T-cell (primary cell): ENCODE results near the gene SELENOI. TPM values are rescaled to one million over a fixed set of nuclear protein-coding genes. Genes with fewer than 3 reads are reported as not detected.
"Not testable (repeated sequence)": the region's sequence is repeated elsewhere in the genome, so short reads cannot be mapped to it uniquely, and the experiment has no call there.

Experiments
- ATAC-seq, 4 experiments: fragments of 200-7000 bp in 3 of 4; fragments of 150-1000 bp in 1 of 4; cut with Tn5 transposase; replicated peaks in 1 of 4; 1 replicate in 3 of 4; 2 replicates in 1 of 4; pipeline ENCODE4 v1.10.0; 2021; ENCODE audit warnings: moderate library complexity in 3 of 4, mild to moderate bottlenecking in 2 of 4, moderate number of reproducible peaks in 1 of 4
- CTCF ChIA-PET, 2 donors: fragments of 300-600 bp; sonication (Branson Sonifier 250); formaldehyde crosslinking; loops; one replicate each; lab custom pipeline; 2022; ENCODE audit warnings: antibody characterized with exemption in 2 of 2; lab: Charles Lee
- POLR2A ChIA-PET, 2 donors: fragments of 300-600 bp; sonication (Branson Sonifier 250); formaldehyde crosslinking; loops; one replicate each; lab custom pipeline; 2022; ENCODE audit warnings: antibody characterized with exemption in 2 of 2; lab: Charles Lee
- DNase-seq, 35 experiments: peaks; one replicate each; pipeline versions ENCODE4 v3.0.0 to v3.0.0-alpha.2; 2013 to 2023
- H3K27ac ChIP-seq: one replicate; pipeline ENCODE4 v1.5.1; 2013; ENCODE audit warnings: low read length
- H3K27me3 ChIP-seq, 2 experiments: replicated peaks in 1 of 2; 1 replicate in 1 of 2; 2 replicates in 1 of 2; pipeline versions ENCODE4 v1.6.1 to v1.7.0; 2013; ENCODE audit warnings: low read length in 1 of 2, mixed read lengths in 1 of 2; ENCODE audit not compliant: control insufficient read depth in 2 of 2, insufficient read depth in 2 of 2; ENCODE audit errors: extremely low read depth in 1 of 2
- H3K36me3 ChIP-seq, 2 donors: 1 replicate in 1 of 2; 2 replicates in 1 of 2; pipeline versions ENCODE4 v1.6.1 to v1.7.0; 2013; ENCODE audit warnings: low read length in 1 of 2; ENCODE audit not compliant: control insufficient read depth in 2 of 2, insufficient read depth in 1 of 2; ENCODE audit errors: extremely low read depth in 1 of 2
- H3K4me1 ChIP-seq, 2 experiments: 1 replicate in 1 of 2; 2 replicates in 1 of 2; pipeline versions ENCODE4 v1.6.1 to v1.7.0; 2013; ENCODE audit warnings: low read length in 2 of 2, mixed read lengths in 1 of 2; ENCODE audit not compliant: insufficient read depth in 2 of 2, control insufficient read depth in 1 of 2; ENCODE audit errors: extremely low read depth in 1 of 2
- H3K4me3 ChIP-seq, 2 donors: 1 replicate in 1 of 2; 2 replicates in 1 of 2; pipeline versions ENCODE4 v1.5.1 to v1.7.0; 2013; ENCODE audit warnings: mild to moderate bottlenecking in 2 of 2, low read length in 1 of 2, moderate library complexity in 1 of 2; ENCODE audit not compliant: control insufficient read depth in 1 of 2; ENCODE audit errors: extremely low read depth in 1 of 2
- H3K9me3 ChIP-seq: 2 replicates; pipeline ENCODE4 v1.7.0; 2013
- H3K27ac Mint-ChIP-seq, 2 donors: one replicate each; pipeline ENCODE4 v1.8.0; 2020 to 2021; ENCODE audit warnings: mild to moderate bottlenecking in 2 of 2, mixed read lengths in 2 of 2
- H3K27me3 Mint-ChIP-seq, 2 donors: one replicate each; pipeline ENCODE4 v1.8.0; 2021 to 2022; ENCODE audit warnings: mixed read lengths in 2 of 2
- H3K36me3 Mint-ChIP-seq: one replicate; pipeline ENCODE4 v1.8.0; 2021; ENCODE audit warnings: mixed read lengths
- H3K4me1 Mint-ChIP-seq, 3 donors: one replicate each; pipeline ENCODE4 v1.8.0; 2020 to 2022; ENCODE audit warnings: mixed read lengths in 3 of 3, mild to moderate bottlenecking in 1 of 3
- H3K4me3 Mint-ChIP-seq, 3 donors: one replicate each; pipeline ENCODE4 v1.8.0; 2020 to 2022; ENCODE audit warnings: mild to moderate bottlenecking in 3 of 3, mixed read lengths in 3 of 3, moderate library complexity in 3 of 3
- H3K9me3 Mint-ChIP-seq, 3 donors: one replicate each; pipeline ENCODE4 v1.8.0; 2020 to 2022; ENCODE audit warnings: mixed read lengths in 3 of 3
- WGBS: methylation state at CpG from one replicate; pipeline ENCODE4 v1.1.5; 2013; ENCODE audit warnings: missing lambda C conversion rate; ENCODE audit not compliant: insufficient coverage; 5-methylcytosine and 5-hydroxymethylcytosine counted together
- total RNA-seq, 35 experiments: library from RNA in 6 of 35; stranded (reverse) in 6 of 35; fragments of 120-200 nt in 1 of 35; gene quantifications; one replicate each; pipeline versions ENCODE4 v1.2.1 to v1.2.4 and lab custom pipeline; 2013 to 2026

SELENOI gene
- total RNA-seq, 5 donors from 2014 or later (not counting 1 experiment from before 2014, with no cell fraction given) = 18.3 to 37.1 (median 22.0) TPM

DNA sequence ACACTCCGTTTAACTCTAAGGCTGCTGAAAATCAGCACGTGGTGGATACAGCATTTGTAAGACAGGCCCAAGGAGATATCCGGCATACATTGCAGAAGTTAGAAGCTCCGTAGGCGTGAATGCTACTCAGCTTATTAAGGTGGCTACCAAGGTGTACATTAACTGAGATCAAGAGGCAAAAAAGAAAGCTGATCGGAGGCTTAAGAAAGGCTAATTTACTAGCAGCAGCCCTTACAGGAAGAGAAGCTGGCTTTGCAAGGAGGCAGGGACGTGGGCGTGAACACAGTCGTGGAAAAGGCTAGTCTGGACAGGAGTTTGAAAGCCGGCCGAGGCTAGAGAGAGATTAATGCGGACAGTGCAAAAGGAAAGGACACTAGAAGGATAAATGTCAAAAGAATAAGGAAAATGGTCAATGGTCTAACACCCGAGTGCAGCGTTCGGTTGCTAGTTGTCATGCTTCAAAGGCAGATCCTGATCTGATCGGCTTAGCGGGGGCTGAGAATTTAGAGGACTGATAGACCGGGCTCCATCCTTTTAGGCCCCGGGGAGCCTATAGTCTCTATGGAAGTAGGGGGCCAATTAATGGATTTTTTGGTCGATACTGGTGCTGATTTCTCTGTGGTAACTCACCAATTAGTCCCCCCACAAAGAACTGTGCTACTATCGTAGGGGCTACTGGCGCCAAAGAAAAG lies 45.6 kb upstream of the SELENOI start:
- no peaks in the 10 kb centered on the region for H3K27me3 Mint-ChIP-seq
- Histone ChIP-seq H3K36me3 (peaks cover 0 to 5% of the 10 kb centered on the region in 2 donors), H3K4me1 (peaks cover 3 to 30% of the 10 kb centered on the region in 2 experiments), H3K27ac (peak overlapping the region; percentile 50), H3K27me3 (peaks cover 0 to 6% of the 10 kb centered on the region in 2 experiments), H3K9me3 (no peaks in the 10 kb centered on the region), H3K4me3 (peak overlapping the region; percentile 56 to 96)
- no peak overlapping the region for H3K4me3 Mint-ChIP-seq
- no peaks in the 10 kb centered on the region for H3K36me3 Mint-ChIP-seq
- DNase-seq (peak in 9 of 35 experiments; percentile 3 to 47 (median 9)), ATAC-seq (peak; percentile 30 to 55 (median 40))
- no peak overlapping the region for H3K27ac Mint-ChIP-seq
- WGBS = 60% methylated on average over 17 of the region's 22 CpGs
- no peaks in the 10 kb centered on the region for H3K9me3 Mint-ChIP-seq
- POLR2A ChIA-PET = interaction anchor here in 1 of 2 donors (0.5 kb wide), 1 partner anchor 427 kb away, joined by 12 read pairs; no protein-coding TSS in a partner anchor
- peaks cover 0 to 3% (median 0%) of the 10 kb centered on the region in 3 donors for H3K4me1 Mint-ChIP-seq
- CTCF ChIA-PET = interaction anchor here in 1 of 2 donors (0.6 to 1.0 kb wide), 2 partner anchors 19 to 56 kb away, joined by 3 to 6 read pairs; partner anchors contain the start of genes HADHA and HADHB

DNA sequence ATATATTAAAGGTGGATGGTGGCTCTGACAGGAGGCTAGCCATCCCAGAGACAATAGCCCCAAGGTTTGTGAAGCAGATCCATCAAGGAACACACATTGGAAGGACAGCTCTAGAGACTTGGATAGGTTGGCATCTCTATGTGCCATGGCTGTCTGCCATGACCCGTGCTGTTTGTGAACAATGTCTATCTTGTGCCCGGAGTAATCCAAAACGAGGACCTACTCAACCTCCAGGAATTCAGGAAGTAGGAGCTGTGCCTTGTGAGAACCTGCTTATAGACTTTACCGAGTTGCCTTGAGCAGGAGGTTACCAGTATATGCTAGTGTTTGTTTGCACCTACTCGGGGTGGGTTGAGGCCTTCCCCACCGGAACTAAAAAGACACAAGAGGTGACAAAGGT lies 43.1 kb upstream of the SELENOI start:
- Histone ChIP-seq H3K4me3 (no peak overlapping the region), H3K9me3 (no peaks in the 10 kb centered on the region), H3K36me3 (peaks cover 0 to 5% of the 10 kb centered on the region in 2 donors), H3K4me1 (peaks cover 3 to 30% of the 10 kb centered on the region in 2 experiments), H3K27ac (no peak overlapping the region), H3K27me3 (peaks cover 0 to 6% of the 10 kb centered on the region in 2 experiments)
- H3K4me3 Mint-ChIP-seq = no peak overlapping the region
- H3K9me3 Mint-ChIP-seq = no peaks in the 10 kb centered on the region
- H3K27me3 Mint-ChIP-seq = no peaks in the 10 kb centered on the region
- H3K27ac Mint-ChIP-seq = no peak overlapping the region
- no peaks in the 10 kb centered on the region for H3K36me3 Mint-ChIP-seq
- CTCF ChIA-PET = no interaction called here
- POLR2A ChIA-PET = interaction anchor here in 1 of 2 donors (0.6 kb wide), 2 partner anchors 11 to 39 kb away, joined by 3 read pairs; no protein-coding TSS in a partner anchor
- H3K4me1 Mint-ChIP-seq = peaks cover 0 to 6% (median 0%) of the 10 kb centered on the region in 3 donors
- WGBS = 98% methylated on average over 5 of the region's 6 CpGs
- DNase-seq (no peak), ATAC-seq (no peak)

DNA sequence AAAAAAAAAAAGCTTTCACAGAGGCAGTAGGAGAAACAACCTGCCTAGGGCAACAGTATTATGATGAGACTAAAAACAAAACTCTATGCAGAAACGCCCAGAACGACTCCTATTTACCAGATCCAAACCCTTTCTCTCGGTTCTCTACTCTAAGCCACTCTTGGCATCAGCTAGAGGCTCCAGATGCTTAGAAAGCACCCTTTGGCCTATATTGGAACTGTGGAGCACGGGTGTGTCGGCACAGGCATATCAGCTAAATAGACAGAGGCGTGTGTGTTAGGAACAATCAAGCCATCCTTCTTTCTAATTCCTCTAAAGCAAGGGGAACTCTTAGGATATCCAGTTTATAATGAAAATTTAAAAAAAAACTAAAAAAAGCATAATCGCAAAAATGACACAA lies 40.8 kb upstream of the SELENOI start:
- POLR2A ChIA-PET = interaction anchor here in 1 of 2 donors (0.6 kb wide), 1 partner anchor 9 kb away, joined by 3 read pairs; no protein-coding TSS in a partner anchor
- WGBS = 89% methylated on average over 4 of the region's 7 CpGs
- DNase-seq, H3K27ac Mint-ChIP-seq, H3K36me3 Mint-ChIP-seq, H3K9me3 ChIP-seq, H3K27me3 ChIP-seq, H3K4me3 Mint-ChIP-seq, H3K4me1 Mint-ChIP-seq, ATAC-seq, H3K27ac ChIP-seq, H3K36me3 ChIP-seq, H3K9me3 Mint-ChIP-seq, H3K27me3 Mint-ChIP-seq, H3K4me3 ChIP-seq: not testable (repeated sequence)
- peaks cover 1 to 13% of the 10 kb centered on the region in 2 experiments for H3K4me1 ChIP-seq
- CTCF ChIA-PET = interaction anchor here in 1 of 2 donors (0.5 kb wide), 1 partner anchor 420 kb away, joined by 3 read pairs; no protein-coding TSS in a partner anchor

DNA sequence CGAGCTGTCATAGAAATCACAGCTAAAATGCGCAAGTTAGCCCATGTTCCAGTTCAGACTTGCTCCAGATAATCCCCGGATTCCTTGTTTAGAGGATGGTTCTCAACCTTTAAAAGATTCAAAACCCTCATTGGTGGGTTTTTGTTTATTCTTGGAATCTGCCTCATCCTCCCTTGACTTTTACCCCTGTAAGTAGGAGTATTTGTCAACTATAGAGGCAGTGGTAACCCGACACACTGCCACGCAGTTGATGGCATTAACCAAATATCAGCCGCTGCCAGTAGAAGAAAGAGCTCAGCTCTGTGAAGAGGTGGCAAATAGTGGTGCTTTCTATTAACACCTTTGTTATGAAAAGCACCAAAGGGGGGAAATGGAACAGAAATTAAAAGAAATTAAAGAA lies 40.4 kb upstream of the SELENOI start:
- Histone ChIP-seq H3K27ac (no peak overlapping the region), H3K27me3 (no peaks in the 10 kb centered on the region), H3K9me3 (no peaks in the 10 kb centered on the region), H3K4me3 (no peak overlapping the region), H3K4me1 (peaks cover 0 to 8% of the 10 kb centered on the region in 2 experiments), H3K36me3 (peaks cover 3 to 5% of the 10 kb centered on the region in 2 donors)
- DNase-seq (no peak), ATAC-seq (no peak)
- Mint-ChIP-seq H3K4me3 (no peak overlapping the region), H3K36me3 (peaks cover 10% of the 10 kb centered on the region), H3K4me1 (peaks cover 0 to 6% (median 0%) of the 10 kb centered on the region in 3 donors), H3K27me3 (no peaks in the 10 kb centered on the region), H3K27ac (no peak overlapping the region), H3K9me3 (no peaks in the 10 kb centered on the region)
- ChIA-PET CTCF (interaction anchor here in 1 of 2 donors (0.5 kb wide), 1 partner anchor 420 kb away, joined by 3 read pairs; no protein-coding TSS in a partner anchor), POLR2A (no interaction called here)
- 67% methylated on average over 1 of the region's 6 CpGs for WGBS

DNA sequence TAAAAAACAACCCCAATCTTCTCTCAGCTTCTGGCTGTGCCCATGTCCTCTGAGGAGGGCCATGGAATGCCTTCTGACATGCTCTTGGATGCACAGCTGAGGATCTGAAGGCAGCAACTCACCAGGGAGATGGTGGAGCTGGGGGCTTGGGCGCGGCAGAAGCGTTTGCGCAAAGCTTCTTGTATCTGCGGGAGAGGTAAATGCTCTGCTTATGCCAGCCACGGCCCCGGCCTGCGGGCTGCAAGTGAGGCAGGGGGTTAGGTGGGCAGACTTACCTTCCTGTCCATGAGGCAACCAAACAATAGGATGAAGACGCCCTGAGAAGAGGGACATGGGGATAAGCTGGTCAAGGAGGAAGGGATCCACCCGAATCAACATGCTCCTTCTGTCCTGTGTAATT lies 36.0 kb upstream of the SELENOI start:
- no peaks in the 10 kb centered on the region for H3K27me3 ChIP-seq
- H3K9me3 ChIP-seq = no peaks in the 10 kb centered on the region
- Mint-ChIP-seq H3K9me3 (no peaks in the 10 kb centered on the region), H3K36me3 (peaks cover 15% of the 10 kb centered on the region), H3K27ac (no peak overlapping the region), H3K4me1 (peaks cover 0 to 3% (median 0%) of the 10 kb centered on the region in 3 donors), H3K4me3 (no peak overlapping the region), H3K27me3 (no peaks in the 10 kb centered on the region)
- ATAC-seq = no peak
- H3K27ac ChIP-seq = no peak overlapping the region
- 90% methylated on average over 8 of the region's 10 CpGs for WGBS
- POLR2A ChIA-PET = no interaction called here
- no peak for DNase-seq
- H3K4me3 ChIP-seq = no peak overlapping the region
- H3K4me1 ChIP-seq = no peaks in the 10 kb centered on the region
- CTCF ChIA-PET = no interaction called here
- H3K36me3 ChIP-seq = peaks cover 0 to 3% of the 10 kb centered on the region in 2 donors

DNA sequence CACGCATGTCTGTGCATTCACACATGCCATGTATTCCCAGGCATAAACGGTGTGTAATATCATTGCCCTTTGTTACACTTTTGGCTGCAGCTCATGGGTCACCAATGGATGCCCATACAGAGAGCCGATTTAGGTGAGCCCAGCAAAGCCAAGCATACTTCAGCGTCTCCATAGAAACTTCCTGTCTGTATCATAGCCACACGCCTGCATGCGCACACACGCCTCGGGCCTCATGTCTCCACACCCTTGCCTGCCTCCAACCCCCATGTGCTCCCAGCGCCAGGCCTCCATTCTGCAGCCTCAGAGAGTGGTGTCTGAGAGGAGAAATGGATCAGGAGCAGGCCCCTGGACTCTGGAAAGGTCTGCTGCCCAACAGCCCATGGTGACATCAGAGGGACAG lies 33.5 kb upstream of the SELENOI start:
- H3K4me3 ChIP-seq = no peak overlapping the region
- 91% methylated on average over 4 of the region's 9 CpGs for WGBS
- peaks cover 0 to 3% of the 10 kb centered on the region in 2 donors for H3K36me3 ChIP-seq
- ChIA-PET CTCF (no interaction called here), POLR2A (no interaction called here)
- H3K9me3 Mint-ChIP-seq = no peaks in the 10 kb centered on the region
- peaks cover 18% of the 10 kb centered on the region for H3K36me3 Mint-ChIP-seq
- H3K27me3 Mint-ChIP-seq = no peaks in the 10 kb centered on the region
- no peaks in the 10 kb centered on the region for H3K4me1 Mint-ChIP-seq
- H3K27ac ChIP-seq = no peak overlapping the region
- no peaks in the 10 kb centered on the region for H3K9me3 ChIP-seq
- H3K27ac Mint-ChIP-seq = no peak overlapping the region
- ATAC-seq (no peak), DNase-seq (no peak)
- H3K27me3 ChIP-seq = no peaks in the 10 kb centered on the region
- H3K4me1 ChIP-seq = no peaks in the 10 kb centered on the region
- no peak overlapping the region for H3K4me3 Mint-ChIP-seq
